AG09309 (cell line): ENCODE data around the gene EBF4.
A peak's percentile ranks its signal among the peaks of the same experiment; 100 is the strongest.

ENCODE experiments used
- DNase-seq: peaks from one replicate; pipeline ENCODE4 v3.0.0-alpha.2; 2010; ENCODE audit warnings: low read depth
- H3K4me3 ChIP-seq: 2 replicates; pipeline ENCODE4 v1.5.1; 2011; ENCODE audit warnings: mild to moderate bottlenecking, low read depth, low read length, moderate library complexity; ENCODE audit not compliant: control insufficient read depth
- CTCF ChIP-seq: IDR thresholded peaks from 2 replicates; pipeline ENCODE4 v1.5.1; 2011; ENCODE audit warnings: mild to moderate bottlenecking, low read depth, low read length, inconsistent platforms; ENCODE audit not compliant: insufficient read depth, control insufficient read depth; ENCODE audit errors: missing control alignments

EBF4 gene

GRCh38 chr20:2654384-2654822 is 38.2 kb upstream of the EBF4 start:
- no peak for DNase-seq
- no peak for TF ChIP-seq CTCF
- H3K4me3 ChIP-seq, result peak overlapping the region; percentile 82

- no peak for DNase-seq
- H3K4me3 ChIP-seq, result no peak overlapping the region
- TF ChIP-seq CTCF, result no peak
Observed at GRCh38 chr20:2654831-2655230, 37.7 kb upstream of the EBF4 start.

GRCh38 chr20:2655331-2656116 is 37.1 kb upstream of the EBF4 start:
- no peak for TF ChIP-seq CTCF
- no peak overlapping the region for H3K4me3 ChIP-seq

GRCh38 chr20:2656471-2657117 is 36.0 kb upstream of the EBF4 start:
- no peak overlapping the region for H3K4me3 ChIP-seq
- TF ChIP-seq CTCF, result no peak
- no peak for DNase-seq

More at GRCh38 chr20:2655331-2656116, 37.1 kb upstream of the EBF4 start:
- DNase-seq, result no peak

- no peak overlapping the region for H3K4me3 ChIP-seq
- DNase-seq, result no peak
- TF ChIP-seq CTCF, result no peak
Observed at GRCh38 chr20:2657241-2657640, 35.3 kb upstream of the EBF4 start.

GRCh38 chr20:2657674-2658073 is 34.9 kb upstream of the EBF4 start:
- no peak for TF ChIP-seq CTCF
- no peak overlapping the region for H3K4me3 ChIP-seq
- DNase-seq, result no peak
